B cell (primary cell): ENCODE results near the gene RGS10.

Experiments
- CTCF ChIP-seq: fragments of 200-600 bp; IDR thresholded peaks from one replicate; pipeline ENCODE4 v1.8.0; 2022; ENCODE audit warnings: antibody characterized with exemption, mild to moderate bottlenecking
- EZH2 ChIP-seq: IDR thresholded peaks from 2 replicates; pipeline ENCODE4 v1.6.1; 2012; ENCODE audit warnings: borderline replicate concordance, low read depth, mild to moderate bottlenecking, moderate library complexity, low read length; ENCODE audit not compliant: insufficient read depth, poor library complexity, severe bottlenecking

DNA sequence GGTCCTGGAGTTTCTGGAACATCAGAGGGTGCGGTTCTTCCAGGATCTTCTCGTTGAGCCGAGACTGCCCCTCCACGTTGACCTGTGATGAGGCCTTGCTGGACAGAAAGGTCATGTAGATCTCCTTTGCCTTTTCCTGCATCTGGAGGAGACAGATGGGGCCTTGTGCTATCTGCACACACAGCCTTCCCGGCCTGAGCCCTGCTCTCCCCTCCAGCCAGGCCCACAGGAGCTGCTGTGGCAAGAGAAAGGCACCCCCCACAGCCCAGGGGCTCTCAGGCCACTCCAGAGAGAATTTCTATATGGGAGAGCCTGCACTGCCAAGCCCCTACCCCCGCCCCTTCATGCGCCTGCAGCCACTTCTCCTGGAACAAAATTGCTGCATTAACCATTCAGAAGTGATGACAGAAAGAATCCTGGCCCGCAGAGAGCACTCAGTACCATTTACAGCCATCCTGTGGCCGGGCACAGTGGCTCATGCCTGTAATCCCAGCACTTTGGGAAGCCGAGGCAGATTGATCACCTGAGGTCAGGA, 26.9 kb downstream of the RGS10 start:
- TF ChIP-seq CTCF (no peak), EZH2 (no peak)
